Measurements from ENCODE around the gene IP6K1.

DNA sequence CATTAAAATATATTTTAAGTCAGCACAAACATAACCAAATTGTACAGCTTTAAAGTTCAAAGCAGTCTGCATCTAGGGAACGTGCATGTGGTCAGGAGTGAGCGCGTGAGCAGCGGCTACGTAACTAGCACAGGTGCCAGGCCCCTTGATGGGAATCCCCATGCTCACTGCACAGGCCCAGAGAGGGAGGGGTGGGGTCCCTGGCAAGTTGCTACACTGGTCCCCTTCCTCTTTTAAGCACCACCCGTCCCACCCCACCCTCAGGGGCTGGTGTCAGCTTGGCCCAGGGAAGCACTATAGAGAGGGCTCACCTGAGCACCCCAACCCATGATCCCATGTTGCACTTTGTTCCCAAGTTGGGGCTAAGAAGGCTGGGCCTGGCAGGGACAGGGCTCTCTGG is 61.8 kb downstream of the IP6K1 start:
- TF ChIP-seq GLIS3 (CRISPR knock-in tag; IDR thresholded peaks at IDR 0.05) (no peak), ZNF565 (CRISPR knock-in tag; conservative IDR thresholded peaks at IDR 0.05; ENCODE audit: low read depth) (no peak)
- TF ChIP-seq, protein P1, sequence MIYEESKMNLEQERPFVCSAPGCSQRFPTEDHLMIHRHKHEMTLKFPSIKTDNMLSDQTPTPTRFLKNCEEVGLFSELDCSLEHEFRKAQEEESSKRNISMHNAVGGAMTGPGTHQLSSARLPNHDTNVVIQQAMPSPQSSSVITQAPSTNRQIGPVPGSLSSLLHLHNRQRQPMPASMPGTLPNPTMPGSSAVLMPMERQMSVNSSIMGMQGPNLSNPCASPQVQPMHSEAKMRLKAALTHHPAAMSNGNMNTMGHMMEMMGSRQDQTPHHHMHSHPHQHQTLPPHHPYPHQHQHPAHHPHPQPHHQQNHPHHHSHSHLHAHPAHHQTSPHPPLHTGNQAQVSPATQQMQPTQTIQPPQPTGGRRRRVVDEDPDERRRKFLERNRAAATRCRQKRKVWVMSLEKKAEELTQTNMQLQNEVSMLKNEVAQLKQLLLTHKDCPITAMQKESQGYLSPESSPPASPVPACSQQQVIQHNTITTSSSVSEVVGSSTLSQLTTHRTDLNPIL (CRISPR knock-in tag; IDR thresholded peaks at IDR 0.05; ENCODE audit: low read depth), result no peak

Data from SK-N-SH treated with all-trans-retinoic acid at 6 μM for 48 hours (cell line).